Measurements from ENCODE around the gene PDE8B. TPM values are rescaled to one million over a fixed set of nuclear protein-coding genes. Genes with fewer than 3 reads are reported as not detected.

PDE8B gene
- total and polyA plus RNA-seq, 2 donors from 2014 or later, result 3.7 to 4.5 TPM

DNA sequence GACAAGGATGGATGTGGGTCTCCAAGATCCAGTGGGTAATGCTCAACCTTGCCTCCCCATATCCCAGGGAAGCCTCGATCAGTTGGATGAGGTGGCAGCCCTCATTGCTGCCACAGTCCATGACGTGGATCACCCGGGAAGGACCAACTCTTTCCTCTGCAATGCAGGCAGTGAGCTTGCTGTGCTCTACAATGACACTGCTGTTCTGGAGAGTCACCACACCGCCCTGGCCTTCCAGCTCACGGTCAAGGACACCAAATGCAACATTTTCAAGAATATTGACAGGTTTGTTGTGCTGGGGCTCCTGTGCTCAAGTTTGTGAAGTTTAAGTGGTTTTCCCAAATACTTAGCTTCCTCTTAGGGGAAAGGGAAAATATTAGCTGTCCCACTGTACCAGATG is 207.7 kb downstream of the PDE8B start:
- intact Hi-C loops (cut with DNase I), result no loop called here
- FAIRE-seq (no peak), DNase-seq (no peak)
- H3K4me1 ChIP-seq (ENCODE audit: control insufficient read depth in 2 of 3, insufficient read depth in 2 of 3, low read depth in 1 of 3, low read length in 3 of 3), result peaks cover 0 to 3% (median 0%) of the 10 kb centered on the region in 3 donors
- H3K9ac ChIP-seq (ENCODE audit: low read length in 3 of 3), result no peak overlapping the region
- no peaks in the 10 kb centered on the region for H3K36me3 ChIP-seq (ENCODE audit: control insufficient read depth in 2 of 3, insufficient read depth in 3 of 3, low read length in 3 of 3)
- TF ChIP-seq, protein P1, sequence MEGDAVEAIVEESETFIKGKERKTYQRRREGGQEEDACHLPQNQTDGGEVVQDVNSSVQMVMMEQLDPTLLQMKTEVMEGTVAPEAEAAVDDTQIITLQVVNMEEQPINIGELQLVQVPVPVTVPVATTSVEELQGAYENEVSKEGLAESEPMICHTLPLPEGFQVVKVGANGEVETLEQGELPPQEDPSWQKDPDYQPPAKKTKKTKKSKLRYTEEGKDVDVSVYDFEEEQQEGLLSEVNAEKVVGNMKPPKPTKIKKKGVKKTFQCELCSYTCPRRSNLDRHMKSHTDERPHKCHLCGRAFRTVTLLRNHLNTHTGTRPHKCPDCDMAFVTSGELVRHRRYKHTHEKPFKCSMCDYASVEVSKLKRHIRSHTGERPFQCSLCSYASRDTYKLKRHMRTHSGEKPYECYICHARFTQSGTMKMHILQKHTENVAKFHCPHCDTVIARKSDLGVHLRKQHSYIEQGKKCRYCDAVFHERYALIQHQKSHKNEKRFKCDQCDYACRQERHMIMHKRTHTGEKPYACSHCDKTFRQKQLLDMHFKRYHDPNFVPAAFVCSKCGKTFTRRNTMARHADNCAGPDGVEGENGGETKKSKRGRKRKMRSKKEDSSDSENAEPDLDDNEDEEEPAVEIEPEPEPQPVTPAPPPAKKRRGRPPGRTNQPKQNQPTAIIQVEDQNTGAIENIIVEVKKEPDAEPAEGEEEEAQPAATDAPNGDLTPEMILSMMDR (IDR thresholded peaks at IDR 0.05; ENCODE audit: borderline replicate concordance, extremely low read depth, insufficient read depth), result no peak
- no peaks in the 10 kb centered on the region for H3K9me3 ChIP-seq (ENCODE audit: control insufficient read depth in 2 of 3, insufficient read depth in 1 of 3, low read length in 3 of 3)
- no peak overlapping the region for H3K27ac ChIP-seq (ENCODE audit: low read depth in 2 of 2, low read length in 2 of 2)
- H3K27me3 ChIP-seq (ENCODE audit: control insufficient read depth, insufficient read depth, low read length), result no peaks in the 10 kb centered on the region
- H3K4me3 ChIP-seq (ENCODE audit: low read length in 3 of 3), result no peak overlapping the region

DNA sequence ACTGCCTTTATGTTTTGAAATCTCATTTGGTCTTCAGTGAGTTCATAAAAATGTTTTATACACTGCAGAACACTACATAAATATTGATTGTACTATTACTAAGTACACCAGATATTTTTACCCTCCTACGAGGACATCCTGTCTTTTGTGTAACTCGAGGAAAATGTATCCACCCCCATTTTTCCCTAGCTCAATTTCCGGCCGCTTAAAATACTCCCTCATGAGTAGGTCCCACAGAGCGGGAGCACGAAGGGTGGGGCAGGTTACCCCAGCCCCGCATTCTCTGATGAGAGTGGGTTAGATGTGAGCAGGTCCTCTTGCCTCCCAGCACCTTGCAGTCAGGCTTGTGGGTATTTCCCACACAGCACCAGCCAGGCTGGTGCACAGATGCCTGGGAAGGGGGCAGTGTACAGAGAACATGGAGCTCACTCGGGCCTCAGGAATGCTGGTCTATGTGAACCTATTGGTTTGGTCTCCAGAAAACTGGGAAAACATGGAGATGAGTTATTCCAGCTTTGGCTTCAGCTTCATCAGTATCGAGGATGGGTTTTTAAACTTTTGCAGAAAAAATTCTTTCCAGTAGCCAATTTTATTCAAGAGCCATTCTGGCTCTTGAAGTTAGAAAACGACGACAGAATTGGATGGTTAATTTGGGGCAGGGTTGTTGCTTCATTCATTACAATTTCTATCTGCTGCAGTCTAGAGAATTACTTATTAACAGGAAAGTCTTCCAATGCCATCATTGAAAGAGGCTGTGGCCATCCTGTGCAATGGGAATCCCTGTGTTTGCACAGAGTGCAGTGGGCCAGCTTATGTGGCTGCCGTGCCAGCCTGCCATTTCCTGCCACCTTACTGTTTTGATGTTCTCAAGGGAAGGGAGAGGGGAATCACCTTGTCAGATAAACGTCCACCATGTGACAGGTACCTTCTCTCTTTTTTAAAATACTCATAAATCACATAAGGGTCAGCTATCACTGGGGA is 208.4 kb downstream of the PDE8B start:
- H3K9ac ChIP-seq (ENCODE audit: low read length in 3 of 3), result no peak overlapping the region
- no peaks in the 10 kb centered on the region for H3K9me3 ChIP-seq (ENCODE audit: control insufficient read depth in 2 of 3, insufficient read depth in 1 of 3, low read length in 3 of 3)
- FAIRE-seq (no peak), DNase-seq (no peak)
- no peak overlapping the region for H3K27ac ChIP-seq (ENCODE audit: low read depth in 2 of 2, low read length in 2 of 2)
- no peaks in the 10 kb centered on the region for H3K27me3 ChIP-seq (ENCODE audit: control insufficient read depth, insufficient read depth, low read length)
- intact Hi-C loops (cut with DNase I), result no loop called here
- H3K4me1 ChIP-seq (ENCODE audit: control insufficient read depth in 2 of 3, insufficient read depth in 2 of 3, low read depth in 1 of 3, low read length in 3 of 3), result peaks cover 0 to 3% (median 0%) of the 10 kb centered on the region in 3 donors
- TF ChIP-seq, protein P1 (IDR thresholded peaks at IDR 0.05; ENCODE audit: borderline replicate concordance, extremely low read depth, insufficient read depth), result no peak
- H3K4me3 ChIP-seq (ENCODE audit: low read length in 3 of 3), result no peak overlapping the region
- no peaks in the 10 kb centered on the region for H3K36me3 ChIP-seq (ENCODE audit: control insufficient read depth in 2 of 3, insufficient read depth in 3 of 3, low read length in 3 of 3)

DNA sequence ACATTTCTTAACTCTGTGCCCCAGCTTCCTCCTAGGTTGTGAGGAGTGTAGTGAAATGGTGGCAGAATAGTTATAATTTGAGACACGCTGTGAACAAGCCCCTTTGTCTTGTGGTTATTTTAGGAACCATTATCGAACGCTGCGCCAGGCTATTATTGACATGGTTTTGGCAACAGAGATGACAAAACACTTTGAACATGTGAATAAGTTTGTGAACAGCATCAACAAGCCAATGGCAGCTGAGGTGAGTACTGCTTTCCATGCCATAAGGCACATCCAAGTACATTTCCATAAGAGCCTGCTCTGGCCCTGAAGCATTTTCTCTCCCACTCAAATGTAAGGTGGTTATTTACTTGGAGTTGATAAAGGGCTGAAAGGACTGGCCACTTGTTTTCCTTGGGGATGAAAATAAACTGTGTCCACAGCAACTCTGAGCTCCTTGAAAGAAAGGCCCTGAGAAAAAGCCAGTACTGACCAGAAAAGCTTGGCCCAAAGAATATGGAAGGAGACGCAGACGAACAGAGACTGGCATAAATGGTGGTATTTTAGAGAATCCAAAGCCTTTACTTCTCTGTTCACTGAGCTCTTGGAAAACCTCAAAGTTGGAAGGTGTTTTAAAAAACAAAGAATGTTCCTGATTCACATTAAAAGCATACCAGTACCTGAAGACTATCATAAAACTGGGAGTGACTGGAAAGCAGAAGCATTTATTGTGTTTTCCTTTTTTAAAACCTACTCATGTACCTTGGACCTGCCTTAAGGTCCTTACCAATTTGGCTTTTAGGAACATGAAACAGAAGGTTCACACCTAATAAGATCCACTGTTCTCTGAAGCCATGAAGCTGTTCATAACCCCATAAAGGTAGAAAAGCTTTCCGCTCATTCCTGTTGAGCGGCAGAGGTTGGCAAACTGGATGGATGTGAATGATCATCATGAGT is 209.4 kb downstream of the PDE8B start:
- Histone ChIP-seq H3K4me3 (ENCODE audit: low read length in 3 of 3) (no peak overlapping the region), H3K36me3 (ENCODE audit: control insufficient read depth in 2 of 3, insufficient read depth in 3 of 3, low read length in 3 of 3) (no peaks in the 10 kb centered on the region), H3K27ac (ENCODE audit: low read depth in 2 of 2, low read length in 2 of 2) (no peak overlapping the region), H3K27me3 (ENCODE audit: control insufficient read depth, insufficient read depth, low read length) (no peaks in the 10 kb centered on the region), H3K4me1 (ENCODE audit: control insufficient read depth in 2 of 3, insufficient read depth in 2 of 3, low read depth in 1 of 3, low read length in 3 of 3) (peaks cover 0 to 3% (median 0%) of the 10 kb centered on the region in 3 donors), H3K9ac (ENCODE audit: low read length in 3 of 3) (no peak overlapping the region), H3K9me3 (ENCODE audit: control insufficient read depth in 2 of 3, insufficient read depth in 1 of 3, low read length in 3 of 3) (no peaks in the 10 kb centered on the region)
- TF ChIP-seq, protein P1 (IDR thresholded peaks at IDR 0.05; ENCODE audit: borderline replicate concordance, extremely low read depth, insufficient read depth), result no peak
- FAIRE-seq (no peak), DNase-seq (no peak)
- intact Hi-C loops (cut with DNase I), result no loop called here

Measured in kidney (tissue), 14 donors.